ENCODE results near the gene ELP1. TPM values are rescaled to one million over a fixed set of nuclear protein-coding genes. Genes with fewer than 3 reads are reported as not detected.

The ELP1 gene
- total RNA-seq, 1 experiment from 2014 or later, result 38.7 TPM

- DNase-seq (ENCODE audit: low spot score), result no peak
- H3K27ac ChIP-seq (ENCODE audit: low read depth, low read length, poor library complexity, severe bottlenecking), result no peak overlapping the region
- no TSS peak for BruUV-seq (replicated peaks)
- H3K36me3 ChIP-seq (ENCODE audit: insufficient read depth, low read length, poor library complexity, severe bottlenecking), result no peaks in the 10 kb centered on the region
- POLR2A ChIA-PET (ENCODE audit: low non-redundant PET), result no interaction called here
- H3K4me1 ChIP-seq (ENCODE audit: insufficient read depth, low read length, poor library complexity, severe bottlenecking), result no peaks in the 10 kb centered on the region
- H3K27me3 ChIP-seq (replicated peaks; ENCODE audit: insufficient read depth, low read depth, low read length, poor library complexity), result no peaks in the 10 kb centered on the region
- TF ChIP-seq, protein P1, sequence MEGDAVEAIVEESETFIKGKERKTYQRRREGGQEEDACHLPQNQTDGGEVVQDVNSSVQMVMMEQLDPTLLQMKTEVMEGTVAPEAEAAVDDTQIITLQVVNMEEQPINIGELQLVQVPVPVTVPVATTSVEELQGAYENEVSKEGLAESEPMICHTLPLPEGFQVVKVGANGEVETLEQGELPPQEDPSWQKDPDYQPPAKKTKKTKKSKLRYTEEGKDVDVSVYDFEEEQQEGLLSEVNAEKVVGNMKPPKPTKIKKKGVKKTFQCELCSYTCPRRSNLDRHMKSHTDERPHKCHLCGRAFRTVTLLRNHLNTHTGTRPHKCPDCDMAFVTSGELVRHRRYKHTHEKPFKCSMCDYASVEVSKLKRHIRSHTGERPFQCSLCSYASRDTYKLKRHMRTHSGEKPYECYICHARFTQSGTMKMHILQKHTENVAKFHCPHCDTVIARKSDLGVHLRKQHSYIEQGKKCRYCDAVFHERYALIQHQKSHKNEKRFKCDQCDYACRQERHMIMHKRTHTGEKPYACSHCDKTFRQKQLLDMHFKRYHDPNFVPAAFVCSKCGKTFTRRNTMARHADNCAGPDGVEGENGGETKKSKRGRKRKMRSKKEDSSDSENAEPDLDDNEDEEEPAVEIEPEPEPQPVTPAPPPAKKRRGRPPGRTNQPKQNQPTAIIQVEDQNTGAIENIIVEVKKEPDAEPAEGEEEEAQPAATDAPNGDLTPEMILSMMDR (conservative IDR thresholded peaks at IDR 0.05; ENCODE audit: low read depth, low read length), result no peak
- no peak for TF ChIP-seq EZH2 (IDR thresholded peaks at IDR 0.05; ENCODE audit: borderline replicate concordance, low read depth, low read length, poor library complexity, severe bottlenecking)
- H3K4me3 ChIP-seq (ENCODE audit: low read depth, low read length, poor library complexity, severe bottlenecking), result no peak overlapping the region
- no peaks in the 10 kb centered on the region for H3K9me3 ChIP-seq (ENCODE audit: low read depth, low read length, poor library complexity, severe bottlenecking)
- CTCF ChIA-PET, result no interaction called here
- intact Hi-C loops (cut with micrococcal nuclease; ENCODE audit: unreplicated experiment), result no loop called here
Measured at GRCh38 chr9:108845947-108846346, 88.0 kb downstream of the ELP1 start.

DNA sequence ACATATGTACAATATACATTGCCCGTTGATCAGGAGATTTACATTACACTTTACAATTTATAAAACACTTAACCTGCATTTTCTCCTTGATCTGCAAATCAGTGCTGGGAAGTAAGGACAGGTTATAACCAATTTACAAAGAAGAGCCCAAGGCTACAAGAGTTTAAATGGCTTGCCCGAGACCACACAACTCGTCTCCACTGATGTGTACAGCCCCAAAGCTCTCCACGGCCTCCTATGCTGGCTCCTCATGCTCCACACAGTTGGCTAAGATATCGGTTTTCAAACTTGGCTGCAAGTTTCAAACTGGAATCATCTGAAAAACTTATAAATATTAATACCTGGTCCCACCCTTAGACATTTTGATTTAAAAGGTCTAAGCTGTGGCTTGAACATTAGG is 88.4 kb downstream of the ELP1 start:
- Histone ChIP-seq H3K9me3 (ENCODE audit: low read depth, low read length, poor library complexity, severe bottlenecking) (no peaks in the 10 kb centered on the region), H3K27me3 (replicated peaks; ENCODE audit: insufficient read depth, low read depth, low read length, poor library complexity) (no peaks in the 10 kb centered on the region), H3K27ac (ENCODE audit: low read depth, low read length, poor library complexity, severe bottlenecking) (no peak overlapping the region), H3K36me3 (ENCODE audit: insufficient read depth, low read length, poor library complexity, severe bottlenecking) (no peaks in the 10 kb centered on the region), H3K4me1 (ENCODE audit: insufficient read depth, low read length, poor library complexity, severe bottlenecking) (no peaks in the 10 kb centered on the region), H3K4me3 (ENCODE audit: low read depth, low read length, poor library complexity, severe bottlenecking) (no peak overlapping the region)
- CTCF ChIA-PET, result no interaction called here
- intact Hi-C loops (cut with micrococcal nuclease; ENCODE audit: unreplicated experiment), result no loop called here
- TF ChIP-seq, protein P1 (conservative IDR thresholded peaks at IDR 0.05; ENCODE audit: low read depth, low read length), result no peak
- TF ChIP-seq EZH2 (IDR thresholded peaks at IDR 0.05; ENCODE audit: borderline replicate concordance, low read depth, low read length, poor library complexity, severe bottlenecking), result no peak
- no peak for DNase-seq (ENCODE audit: low spot score)
- POLR2A ChIA-PET (ENCODE audit: low non-redundant PET), result no interaction called here
- no TSS peak for BruUV-seq (replicated peaks)

DNA sequence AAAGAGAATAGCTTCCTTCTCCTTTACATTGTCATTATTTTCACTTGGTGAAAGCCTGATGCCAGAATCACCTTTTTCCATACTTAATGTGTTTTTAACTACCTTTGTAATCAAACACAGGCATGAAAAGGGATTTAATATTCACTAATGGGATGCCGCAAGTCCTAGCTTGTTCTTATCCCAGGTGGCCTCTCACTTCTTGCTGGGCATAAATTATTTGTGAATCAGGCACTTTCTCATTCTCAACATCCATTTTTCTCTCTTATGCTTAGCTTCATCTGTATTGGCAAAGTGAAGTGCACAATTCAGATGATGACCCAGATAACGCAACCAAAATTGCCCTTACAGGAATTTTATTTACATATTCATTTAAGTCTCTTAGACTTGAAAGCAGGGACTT is 89.1 kb downstream of the ELP1 start:
- no peaks in the 10 kb centered on the region for H3K4me1 ChIP-seq (ENCODE audit: insufficient read depth, low read length, poor library complexity, severe bottlenecking)
- POLR2A ChIA-PET (ENCODE audit: low non-redundant PET), result no interaction called here
- H3K9me3 ChIP-seq (ENCODE audit: low read depth, low read length, poor library complexity, severe bottlenecking), result no peaks in the 10 kb centered on the region
- no peaks in the 10 kb centered on the region for H3K27me3 ChIP-seq (replicated peaks; ENCODE audit: insufficient read depth, low read depth, low read length, poor library complexity)
- no peak overlapping the region for H3K27ac ChIP-seq (ENCODE audit: low read depth, low read length, poor library complexity, severe bottlenecking)
- H3K36me3 ChIP-seq (ENCODE audit: insufficient read depth, low read length, poor library complexity, severe bottlenecking), result no peaks in the 10 kb centered on the region
- H3K4me3 ChIP-seq (ENCODE audit: low read depth, low read length, poor library complexity, severe bottlenecking), result no peak overlapping the region
- intact Hi-C loops (cut with micrococcal nuclease; ENCODE audit: unreplicated experiment), result no loop called here
- BruUV-seq (replicated peaks), result no TSS peak
- no peak for TF ChIP-seq EZH2 (IDR thresholded peaks at IDR 0.05; ENCODE audit: borderline replicate concordance, low read depth, low read length, poor library complexity, severe bottlenecking)
- TF ChIP-seq, protein P1 (conservative IDR thresholded peaks at IDR 0.05; ENCODE audit: low read depth, low read length), result no peak
- no peak for DNase-seq (ENCODE audit: low spot score)
- CTCF ChIA-PET, result no interaction called here
